ENCODE data around the gene ZNF143.

- TF ChIP-seq CTCF (IDR thresholded peaks at IDR 0.05; ENCODE audit: low read length) = no peak
- no peak for TF ChIP-seq EZH2 (optimal IDR thresholded peaks at IDR 0.05; ENCODE audit: low read depth, low read length)
These were observed 108.2 kb downstream of the ZNF143 start for GRCh38 chr11:9568854-9569587.
